H1 (cell line): Measurements from ENCODE around the gene SLC66A3. TPM values are rescaled to one million over a fixed set of nuclear protein-coding genes. Genes with fewer than 3 reads are reported as not detected.

Source experiments
- CBX8 ChIP-seq: fragments of 300-800, 300-1000 bp; sonication (generic); IDR thresholded peaks from 2 replicates; pipeline ENCODE4 v1.7.1; 2016; ENCODE audit warnings: low read depth, low read length, borderline replicate concordance
- CHD2 ChIP-seq: IDR thresholded peaks from 2 replicates; pipeline ENCODE4 v1.6.1; 2012; ENCODE audit warnings: low read length, improper control_type of control experiment
- CREB1 ChIP-seq: IDR thresholded peaks from 2 replicates; pipeline ENCODE4 v1.6.1; 2012; ENCODE audit warnings: inconsistent platforms
- EZH2 ChIP-seq: fragments of 200-600 bp; sonication (generic); IDR thresholded peaks from 2 replicates; pipeline ENCODE4 v1.7.1; 2012; ENCODE audit warnings: low read depth, mild to moderate bottlenecking, moderate library complexity, low read length, inconsistent platforms; ENCODE audit not compliant: severe bottlenecking
- HDAC2 ChIP-seq, 2 experiments: fragments of 300-600 bp in 1 of 2; sonication (generic) in 1 of 2; IDR thresholded peaks; 2 replicates each; pipeline ENCODE4 v1.6.1; 2011 to 2012; ENCODE audit warnings: low read depth in 2 of 2, low read length in 2 of 2, mild to moderate bottlenecking in 2 of 2, moderate library complexity in 2 of 2, borderline replicate concordance in 1 of 2, inconsistent platforms in 1 of 2
- KDM4A ChIP-seq: IDR thresholded peaks from one replicate; pipeline ENCODE4 v1.7.1; 2012; ENCODE audit warnings: low read depth, mild to moderate bottlenecking, moderate library complexity, low read length, inconsistent platforms; ENCODE audit not compliant: severe bottlenecking
- PHF8 ChIP-seq: fragments of 200-600 bp; sonication (generic); conservative IDR thresholded peaks from 2 replicates; pipeline ENCODE4 v1.7.1; 2012; ENCODE audit warnings: low read depth, mild to moderate bottlenecking, inconsistent platforms, low read length, moderate library complexity
- POU5F1 ChIP-seq: IDR thresholded peaks from 2 replicates; pipeline ENCODE4 v1.6.1; 2011; ENCODE audit warnings: low read depth, mild to moderate bottlenecking, low read length, moderate library complexity
- RXRA ChIP-seq: IDR thresholded peaks from 2 replicates; pipeline ENCODE4 v1.6.1; 2011; ENCODE audit warnings: low read depth, mild to moderate bottlenecking, low read length, moderate library complexity; ENCODE audit not compliant: insufficient read depth
- TCF12 ChIP-seq: IDR thresholded peaks from 2 replicates; pipeline ENCODE4 v1.6.1; 2011; ENCODE audit warnings: low read depth, mild to moderate bottlenecking, low read length
- TEAD4 ChIP-seq: IDR thresholded peaks from 2 replicates; pipeline ENCODE4 v1.6.1; 2012; ENCODE audit warnings: low read depth, low read length, inconsistent platforms, mixed read lengths
- YY1 ChIP-seq: IDR thresholded peaks from 2 replicates; pipeline ENCODE4 v1.6.1; 2011; ENCODE audit warnings: low read depth, mild to moderate bottlenecking, low read length
- polyA plus RNA-seq, 7 experiments: library from polyadenylated mRNA; depleted of rRNA in 3 of 7; stranded (reverse) in 5 of 7; unstranded in 2 of 7; fragments of >200 nt in 5 of 7; fragments of 200-250 nt in 2 of 7; gene quantifications; 1 replicate in 5 of 7; 2 replicates in 1 of 7; 4 replicates in 1 of 7; pipeline versions ENCODE4 v1.2.1 to v1.2.3, GENCODE V29; 2011 to 2013; ENCODE audit warnings: missing spikeins in 2 of 7, mixed read lengths in 2 of 7
- total RNA-seq: library from RNA; stranded (reverse); fragmentation: NEBNext Ultra II Directional; extraction: Animal tissue kit (Norgen Biotek cat#: 25700); gene quantifications from 2 replicates; pipeline ENCODE4 v1.2.1, GENCODE V29; 2021
- TF ChIP-seq, protein P1 (sequence below): IDR thresholded peaks from 2 replicates; pipeline ENCODE4 v1.6.1; 2011; ENCODE audit warnings: low read depth, mild to moderate bottlenecking, low read length; ENCODE audit not compliant: insufficient read depth
- TF ChIP-seq, protein P2 (sequence below): IDR thresholded peaks from 2 replicates; pipeline ENCODE4 v1.6.1; 2012; ENCODE audit warnings: inconsistent platforms

SLC66A3 gene
- total and polyA plus RNA-seq, 2 of the 8 experiments (the other 6 are each of a cell fraction or from before 2014, with no cell fraction given), result 8.7 to 27.8 TPM

DNA sequence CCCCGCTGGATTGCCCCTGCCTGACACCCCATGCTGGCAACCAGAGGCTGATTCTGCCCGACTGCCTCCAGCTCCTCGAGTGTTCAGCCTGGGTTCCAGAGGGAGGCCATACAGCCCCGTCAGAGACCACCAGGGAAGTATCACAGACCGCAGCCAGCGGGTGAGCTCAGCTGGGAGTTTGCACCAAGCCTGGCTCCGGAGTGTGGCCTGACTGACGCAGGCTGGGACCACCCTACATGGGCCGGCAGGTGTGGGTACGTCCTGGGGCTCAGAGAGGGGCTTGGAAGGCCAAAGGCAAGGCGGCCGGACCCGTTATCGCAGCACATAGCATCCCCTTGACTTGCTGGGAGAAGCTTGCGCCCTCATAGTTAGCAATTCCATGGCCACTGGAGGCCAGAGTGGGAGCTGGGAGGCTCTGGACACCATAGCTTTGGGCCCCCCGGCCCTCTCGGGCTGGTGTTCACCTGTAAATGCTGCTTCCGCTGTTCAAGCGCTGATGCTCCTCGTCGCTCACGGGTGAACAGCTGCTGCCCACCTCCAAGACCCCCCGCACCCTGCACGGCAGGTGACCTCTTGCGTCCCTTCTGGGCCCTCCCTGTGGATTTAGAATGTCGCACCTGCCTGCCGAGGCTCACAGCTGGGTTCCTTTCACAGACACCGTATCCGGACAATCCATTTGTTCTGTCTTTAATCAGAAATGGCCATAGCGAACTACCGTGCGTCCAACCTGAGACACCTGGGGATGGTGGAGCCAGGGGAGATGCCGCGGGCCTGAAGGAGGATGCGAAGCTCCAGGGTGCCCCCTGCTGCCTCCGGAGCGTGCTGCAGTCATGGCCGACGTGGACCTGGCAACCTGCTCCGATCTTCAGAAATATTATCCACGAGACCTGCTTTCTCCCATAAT, 31.2 kb upstream of the SLC66A3 start (continued):
- no peak for TF ChIP-seq PHF8
- TF ChIP-seq, protein P1, sequence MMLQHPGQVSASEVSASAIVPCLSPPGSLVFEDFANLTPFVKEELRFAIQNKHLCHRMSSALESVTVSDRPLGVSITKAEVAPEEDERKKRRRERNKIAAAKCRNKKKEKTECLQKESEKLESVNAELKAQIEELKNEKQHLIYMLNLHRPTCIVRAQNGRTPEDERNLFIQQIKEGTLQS, result no peak
- TF ChIP-seq TEAD4, result no peak
- no peak for TF ChIP-seq POU5F1
- 0 out of 2 replicates have a peak, but pooled peaks have one; percentile 32 for TF ChIP-seq CHD2
- no peak for TF ChIP-seq RXRA
- TF ChIP-seq KDM4A, result no peak
- TF ChIP-seq EZH2, result no peak
- TF ChIP-seq CBX8, result no peak
- TF ChIP-seq, protein P2, sequence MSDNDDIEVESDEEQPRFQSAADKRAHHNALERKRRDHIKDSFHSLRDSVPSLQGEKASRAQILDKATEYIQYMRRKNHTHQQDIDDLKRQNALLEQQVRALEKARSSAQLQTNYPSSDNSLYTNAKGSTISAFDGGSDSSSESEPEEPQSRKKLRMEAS, result no peak
- peak; percentile 61; the same call in 1 of the 2 replicates for TF ChIP-seq CREB1
- TF ChIP-seq YY1, result peak; percentile 94
- no peak for TF ChIP-seq HDAC2 (IDR thresholded peaks at IDR 0.05; ENCODE audit: borderline replicate concordance in 1 of 2, low read depth in 2 of 2, low read length in 2 of 2)
- no peak for TF ChIP-seq TCF12
